GM12874 (cell line): ENCODE measurements around the gene EEF1B2.

Experiments used
- CTCF ChIP-seq: IDR thresholded peaks from 2 replicates; pipeline ENCODE4 v1.5.1; 2011; ENCODE audit warnings: low read depth, mild to moderate bottlenecking, control low read depth, low read length, moderate library complexity; ENCODE audit not compliant: insufficient read depth

Gene EEF1B2

GRCh38 chr2:206143451-206143850 is 16.2 kb upstream of the EEF1B2 start:
- TF ChIP-seq CTCF = no peak

- no peak for TF ChIP-seq CTCF
These were observed 15.3 kb upstream of the EEF1B2 start for GRCh38 chr2:206144383-206144782.

GRCh38 chr2:206145665-206146064 is 14.0 kb upstream of the EEF1B2 start:
- no peak for TF ChIP-seq CTCF

GRCh38 chr2:206149330-206149729 is 10.4 kb upstream of the EEF1B2 start:
- TF ChIP-seq CTCF = no peak

GRCh38 chr2:206150168-206150567 is 9.5 kb upstream of the EEF1B2 start:
- TF ChIP-seq CTCF = no peak

- TF ChIP-seq CTCF = no peak
These were observed 9.1 kb upstream of the EEF1B2 start for GRCh38 chr2:206150631-206151030.

- TF ChIP-seq CTCF = 0 out of 2 replicates have a peak, but pooled peaks have one; percentile 18
These were observed 5.5 kb upstream of the EEF1B2 start for GRCh38 chr2:206154197-206154596.
